ENCODE results near the gene BHMT2.
A peak's percentile ranks its signal among the peaks of the same experiment; 100 is the strongest.

BHMT2 gene

GRCh38 chr5:79133121-79133656, 63.6 kb downstream of the BHMT2 start:
- H3K4me3 ChIP-seq (replicated peaks in 1 of 2; ENCODE audit: low read depth in 2 of 2, low read length in 2 of 2) = peak overlapping the region in 1 of 2 donors; percentile 41
- TF ChIP-seq, protein P1, sequence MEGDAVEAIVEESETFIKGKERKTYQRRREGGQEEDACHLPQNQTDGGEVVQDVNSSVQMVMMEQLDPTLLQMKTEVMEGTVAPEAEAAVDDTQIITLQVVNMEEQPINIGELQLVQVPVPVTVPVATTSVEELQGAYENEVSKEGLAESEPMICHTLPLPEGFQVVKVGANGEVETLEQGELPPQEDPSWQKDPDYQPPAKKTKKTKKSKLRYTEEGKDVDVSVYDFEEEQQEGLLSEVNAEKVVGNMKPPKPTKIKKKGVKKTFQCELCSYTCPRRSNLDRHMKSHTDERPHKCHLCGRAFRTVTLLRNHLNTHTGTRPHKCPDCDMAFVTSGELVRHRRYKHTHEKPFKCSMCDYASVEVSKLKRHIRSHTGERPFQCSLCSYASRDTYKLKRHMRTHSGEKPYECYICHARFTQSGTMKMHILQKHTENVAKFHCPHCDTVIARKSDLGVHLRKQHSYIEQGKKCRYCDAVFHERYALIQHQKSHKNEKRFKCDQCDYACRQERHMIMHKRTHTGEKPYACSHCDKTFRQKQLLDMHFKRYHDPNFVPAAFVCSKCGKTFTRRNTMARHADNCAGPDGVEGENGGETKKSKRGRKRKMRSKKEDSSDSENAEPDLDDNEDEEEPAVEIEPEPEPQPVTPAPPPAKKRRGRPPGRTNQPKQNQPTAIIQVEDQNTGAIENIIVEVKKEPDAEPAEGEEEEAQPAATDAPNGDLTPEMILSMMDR (IDR thresholded peaks at IDR 0.05; ENCODE audit: low read depth, low read length) = no peak
- peak; percentile 71 to 76 for DNase-seq (ENCODE audit: low read depth in 2 of 2)

DNA sequence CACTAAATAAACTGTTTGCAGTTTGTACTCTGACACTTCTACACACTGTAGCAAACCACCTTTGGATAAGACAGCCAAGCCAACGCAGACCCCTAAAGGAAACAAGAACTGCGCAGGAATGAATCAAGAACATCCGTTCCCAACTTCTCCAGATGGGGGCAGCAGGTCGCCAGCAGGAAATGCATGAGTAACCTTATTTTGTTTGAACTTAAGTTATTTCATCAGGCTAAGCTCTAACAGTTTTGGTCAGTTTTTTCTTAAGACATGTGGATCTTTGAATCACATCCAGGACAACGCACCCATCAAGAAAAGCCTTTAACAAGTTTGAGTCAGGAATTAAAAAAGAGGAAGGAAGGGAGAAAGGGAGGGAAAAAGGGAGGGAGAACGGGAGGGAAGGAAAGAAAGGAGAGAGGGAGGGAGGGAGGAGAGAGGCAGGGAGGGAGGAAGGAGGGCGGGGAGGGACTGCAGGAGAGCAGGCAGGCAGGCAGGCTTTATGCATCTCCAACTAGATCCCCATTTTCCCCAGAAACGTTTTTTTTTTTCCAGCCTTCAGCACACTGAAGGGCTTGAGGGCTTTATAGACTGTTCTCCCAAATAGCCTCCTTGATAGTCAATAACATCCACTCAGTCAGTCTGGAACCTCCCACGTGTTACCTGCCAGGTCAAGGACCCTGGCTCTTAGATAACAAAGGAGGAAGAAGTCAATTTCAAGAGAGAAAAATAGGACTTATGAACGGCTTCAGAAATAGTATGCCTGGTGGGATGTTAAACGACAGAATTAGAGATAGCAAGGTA, 64.3 kb downstream of the BHMT2 start:
- peak overlapping the region; percentile 8 to 41 for H3K4me3 ChIP-seq (replicated peaks in 1 of 2; ENCODE audit: low read depth in 2 of 2, low read length in 2 of 2)
- TF ChIP-seq, protein P1 (IDR thresholded peaks at IDR 0.05; ENCODE audit: low read depth, low read length) = peak; percentile 79
- peak; percentile 85 to 91 for DNase-seq (ENCODE audit: low read depth in 2 of 2)

- TF ChIP-seq, protein P1 (IDR thresholded peaks at IDR 0.05; ENCODE audit: low read depth, low read length) = no peak
- no peak for DNase-seq (ENCODE audit: low read depth in 2 of 2)
- H3K4me3 ChIP-seq (replicated peaks in 1 of 2; ENCODE audit: low read depth in 2 of 2, low read length in 2 of 2) = no peak overlapping the region
Measured at GRCh38 chr5:79135790-79136553, 66.4 kb downstream of the BHMT2 start.

DNA sequence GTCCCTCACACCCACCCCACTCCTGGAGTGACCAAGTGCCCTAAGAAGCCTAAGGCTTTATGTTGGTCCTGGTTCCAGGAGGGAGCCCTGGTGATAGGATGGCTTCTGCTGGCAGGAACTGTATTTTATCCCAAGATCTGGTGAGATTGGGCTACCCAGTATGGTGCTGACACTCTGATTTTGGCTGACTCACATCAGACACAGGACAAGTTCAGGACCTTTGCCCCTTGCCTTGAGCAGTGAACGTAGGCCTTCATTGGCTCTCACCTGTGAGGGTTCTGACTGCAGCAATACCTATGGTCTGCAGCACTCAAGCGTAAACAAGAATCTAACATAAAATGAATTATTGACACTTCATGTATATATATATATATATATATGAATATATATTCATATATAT, 67.1 kb downstream of the BHMT2 start:
- TF ChIP-seq, protein P1 (IDR thresholded peaks at IDR 0.05; ENCODE audit: low read depth, low read length) = no peak
- H3K4me3 ChIP-seq (replicated peaks in 1 of 2; ENCODE audit: low read depth in 2 of 2, low read length in 2 of 2) = no peak overlapping the region

More for the DNA sequence above, 67.1 kb downstream of the BHMT2 start:
- no peak for DNase-seq (ENCODE audit: low read depth in 2 of 2)

Data from cardiac fibroblast (primary cell).